HG03342 (cell line): Measurements from ENCODE around the gene CHST1.

Source experiments
- ATAC-seq: cut with Tn5 transposase; IDR thresholded peaks from one replicate; pipeline ENCODE4 v1.9.1; 2021; ENCODE audit warnings: mild to moderate bottlenecking, moderate library complexity; ENCODE audit not compliant: unreplicated experiment

The CHST1 gene

DNA sequence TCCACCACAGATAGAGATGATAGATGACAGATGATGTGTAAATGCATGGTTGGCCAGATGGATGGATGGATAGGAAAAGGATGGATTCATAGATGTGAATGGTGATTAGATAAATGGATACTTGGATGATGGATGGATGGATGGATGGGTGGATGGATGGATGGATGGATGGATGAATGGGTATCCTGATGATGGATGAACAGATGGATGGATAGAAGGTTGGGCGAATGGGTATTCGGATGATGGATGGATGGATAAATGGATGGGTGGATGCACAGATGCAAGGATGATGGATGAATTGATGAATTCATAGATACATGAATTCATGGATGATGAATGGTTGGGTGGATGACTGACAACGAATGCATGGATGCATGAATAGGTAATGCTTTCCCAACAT lies 56.1 kb downstream of the CHST1 start:
- no peak for ATAC-seq

DNA sequence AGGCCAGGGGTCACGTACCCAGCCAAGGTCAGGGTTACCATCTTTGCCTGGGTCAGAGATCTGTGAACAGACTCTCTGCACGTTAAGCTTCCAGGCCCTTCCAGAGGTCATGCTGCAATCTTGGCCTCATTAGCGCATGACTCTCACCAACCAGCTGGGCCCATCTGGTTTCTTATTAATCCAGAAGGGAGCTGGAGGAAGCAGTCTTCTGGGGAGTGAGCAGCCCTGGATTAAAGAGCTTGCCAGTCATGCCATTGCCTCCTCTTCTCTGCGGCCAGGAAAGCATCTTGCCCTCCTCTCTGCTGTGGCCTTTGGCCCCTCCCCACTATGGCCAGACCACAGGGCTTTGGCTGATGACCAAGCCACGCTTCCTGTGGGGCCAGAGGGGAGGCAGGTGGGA lies 57.4 kb downstream of the CHST1 start:
- ATAC-seq, result no peak

DNA sequence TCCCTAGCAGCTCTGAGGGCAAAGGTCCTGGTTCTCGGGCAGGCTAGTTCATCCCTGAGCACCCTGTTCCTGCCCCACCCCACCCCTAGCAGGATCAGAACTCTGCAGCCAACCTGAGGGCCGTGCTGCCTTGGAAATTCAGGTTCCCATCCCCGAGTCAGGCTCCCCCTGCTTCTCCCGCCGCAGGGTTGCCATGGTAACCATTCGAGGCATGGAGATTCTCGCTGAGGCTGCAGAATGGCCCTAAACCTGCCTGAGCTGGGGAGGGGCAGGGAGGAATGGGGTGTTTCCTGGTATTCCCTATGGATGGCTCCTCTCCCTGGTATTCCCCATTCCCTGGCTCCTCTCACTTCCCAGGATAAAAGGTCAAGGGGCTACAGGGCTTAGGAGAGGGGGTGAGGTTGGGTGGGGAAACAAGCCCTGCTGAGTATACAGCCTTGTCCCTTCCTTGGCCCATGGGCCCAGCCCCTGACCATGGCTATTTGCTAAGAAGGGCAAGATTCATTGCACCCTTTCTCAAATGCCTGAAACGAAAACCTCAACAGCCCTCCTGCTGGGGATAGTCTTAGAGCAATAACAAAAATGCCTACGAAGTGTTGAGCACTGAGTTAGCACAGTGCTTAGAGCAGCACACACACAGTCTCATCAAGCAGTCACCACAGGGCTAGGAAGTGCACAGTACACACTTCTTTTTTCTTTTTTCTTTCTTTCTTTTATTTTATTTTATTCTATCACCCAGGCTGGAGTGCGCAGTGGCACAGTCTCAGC lies 58.7 kb downstream of the CHST1 start:
- ATAC-seq, result no peak

DNA sequence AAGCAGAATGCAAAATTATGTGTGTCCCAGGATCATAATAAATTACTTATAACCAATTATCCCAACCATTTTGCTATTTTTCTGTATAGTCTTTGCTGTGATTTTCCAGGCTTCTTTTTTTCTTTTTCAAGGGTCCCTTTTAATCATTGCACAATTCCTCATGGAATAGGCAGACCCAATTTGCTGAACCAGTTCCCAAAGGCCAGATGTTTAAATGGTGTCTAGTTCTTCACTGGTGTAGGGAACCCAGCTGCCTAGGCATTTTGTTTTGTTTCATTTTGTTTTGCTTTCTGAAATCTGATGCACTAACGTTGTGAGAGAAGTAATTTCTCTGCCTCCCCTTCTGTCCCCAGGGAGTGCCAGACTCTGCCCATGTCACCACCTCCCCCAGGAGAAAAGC lies 60.4 kb downstream of the CHST1 start:
- no peak for ATAC-seq

DNA sequence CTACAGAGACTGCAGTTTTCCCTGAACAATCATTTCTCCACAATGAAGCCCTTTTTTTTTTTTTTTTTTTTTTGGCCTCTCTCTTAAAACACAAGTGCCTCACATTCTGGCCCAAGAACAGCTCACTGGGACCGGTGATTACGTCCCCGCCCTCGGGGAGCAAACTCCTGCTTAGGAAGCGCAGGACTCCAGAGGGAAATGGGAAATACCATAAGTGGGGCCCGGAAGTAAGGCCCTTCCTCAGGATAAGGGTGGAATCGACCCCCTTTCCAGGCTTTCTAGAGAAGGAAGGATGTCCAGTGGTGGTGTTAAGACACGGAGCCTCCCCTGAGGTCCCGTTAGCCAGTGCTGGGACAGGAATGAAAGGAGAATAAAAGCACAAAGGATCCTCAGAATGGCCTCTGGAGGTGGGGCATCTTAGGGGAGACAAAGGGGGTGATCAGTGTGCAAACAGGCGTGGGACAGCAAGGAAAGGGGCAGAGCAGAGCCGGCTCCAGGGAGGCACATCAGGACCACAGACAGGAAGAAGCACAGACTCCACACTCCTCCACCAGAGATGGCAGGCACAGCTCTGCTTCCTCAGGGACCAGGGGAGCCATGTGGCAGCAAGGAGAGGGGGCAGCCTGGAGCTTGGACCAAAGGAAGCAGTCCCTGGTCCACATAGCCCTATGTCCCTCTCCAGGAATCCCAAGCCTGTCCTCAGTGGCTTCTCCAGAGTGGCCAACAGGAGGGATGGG lies 61.3 kb downstream of the CHST1 start:
- ATAC-seq, result no peak

DNA sequence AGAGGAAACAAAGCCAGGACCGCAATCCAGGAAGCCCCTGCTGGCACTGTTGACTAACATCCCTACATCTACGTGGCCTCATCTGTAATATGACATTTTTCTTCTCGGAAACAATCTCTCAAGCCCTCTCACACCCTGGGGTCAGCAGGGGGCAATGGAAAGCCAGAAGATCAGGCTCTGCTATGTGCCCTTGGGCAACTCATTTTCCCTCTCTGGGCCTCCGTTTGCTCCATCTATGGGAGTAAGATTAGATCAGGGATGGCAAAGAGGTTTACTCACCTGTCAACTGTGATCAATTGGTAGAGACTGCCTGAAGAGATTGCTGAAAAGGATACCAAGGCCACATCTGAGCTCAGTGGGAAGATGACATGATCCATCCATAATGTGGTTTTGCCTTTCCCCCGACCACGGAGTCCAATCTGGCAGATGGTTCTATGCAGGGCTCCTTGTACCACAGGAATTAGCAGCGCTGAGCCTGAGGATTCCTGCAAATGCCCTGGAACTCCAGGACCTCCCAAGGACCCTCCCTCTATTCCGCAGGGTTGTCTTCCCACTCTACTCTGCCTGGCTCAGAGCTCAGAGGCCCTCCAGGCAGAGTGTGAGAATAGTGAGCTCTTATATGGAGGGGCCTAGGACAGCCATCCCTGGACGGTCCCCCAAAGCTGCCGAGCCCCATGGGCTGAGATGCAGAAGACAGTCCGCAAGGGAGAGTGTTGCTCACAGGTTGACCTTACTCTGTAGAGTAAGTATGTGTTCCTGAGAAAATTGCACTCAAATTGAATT lies 66.1 kb downstream of the CHST1 start:
- ATAC-seq, result no peak
